Activated CD8-positive, alpha-beta memory T cell treated with anti-CD3 and anti-CD28 coated beads for 4 hours (primary cell): ENCODE measurements around the gene PDCD5.
A peak's percentile ranks its signal among the peaks of the same experiment; 100 is the strongest.
"Not testable (repeated sequence)": the region's sequence is repeated elsewhere in the genome, so short reads cannot be mapped to it uniquely, and the experiment has no call there.

Source experiments
- DNase-seq, 2 donors: peaks; one replicate each; pipeline ENCODE4 v3.0.0-alpha.2; 2020; ENCODE audit warnings: low read depth in 2 of 2

PDCD5 gene, protein sequence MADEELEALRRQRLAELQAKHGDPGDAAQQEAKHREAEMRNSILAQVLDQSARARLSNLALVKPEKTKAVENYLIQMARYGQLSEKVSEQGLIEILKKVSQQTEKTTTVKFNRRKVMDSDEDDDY

DNA sequence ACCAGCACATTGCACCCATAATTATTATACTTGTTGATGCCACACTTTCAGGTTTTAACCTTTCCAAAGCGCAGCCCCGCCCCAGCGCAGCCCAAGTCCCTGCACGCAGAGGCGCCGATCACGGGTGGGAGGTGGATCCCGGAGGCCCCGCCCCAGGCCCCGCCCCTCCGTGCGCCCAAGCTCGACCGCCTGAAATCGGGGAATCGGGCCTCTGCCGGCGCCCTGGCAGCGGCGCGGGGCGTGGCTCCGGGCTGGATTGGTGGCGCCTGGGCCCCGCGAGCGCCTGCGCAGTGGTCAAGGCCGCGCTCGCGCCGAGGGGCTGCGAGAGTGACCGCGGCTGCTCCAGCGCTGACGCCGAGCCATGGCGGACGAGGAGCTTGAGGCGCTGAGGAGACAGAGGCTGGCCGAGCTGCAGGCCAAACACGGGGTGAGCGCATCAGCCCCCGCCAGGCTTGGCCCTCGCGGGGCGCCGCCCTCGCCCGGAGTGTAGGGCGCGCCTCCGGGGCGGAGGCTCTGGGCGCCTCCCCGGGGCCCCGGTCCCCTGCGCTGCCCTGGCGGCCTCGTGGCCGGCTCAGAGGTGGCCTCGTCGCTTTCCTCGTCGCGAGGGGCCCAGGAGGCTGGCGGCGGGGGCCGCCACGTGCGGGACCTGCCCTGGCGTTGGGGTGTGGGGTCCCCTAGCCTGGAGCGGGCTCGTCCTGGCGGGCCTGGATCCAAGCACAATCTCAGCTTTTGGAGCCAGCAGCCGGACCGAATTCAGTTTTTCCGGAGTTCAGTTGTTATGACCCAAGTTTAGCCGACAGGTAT is at the start of gene PDCD5:
Gene PDCD5, plus strand, starts transcription at position 290 of the 804 bp plus-strand sequence. Its CDS starts 72 bp downstream, at position 362.
- DNase-seq, result peak; percentile 93 to 94

GRCh38 chr19:32532233-32532632 is 48.8 kb upstream of the PDCD5 start:
- no peak for DNase-seq

DNA sequence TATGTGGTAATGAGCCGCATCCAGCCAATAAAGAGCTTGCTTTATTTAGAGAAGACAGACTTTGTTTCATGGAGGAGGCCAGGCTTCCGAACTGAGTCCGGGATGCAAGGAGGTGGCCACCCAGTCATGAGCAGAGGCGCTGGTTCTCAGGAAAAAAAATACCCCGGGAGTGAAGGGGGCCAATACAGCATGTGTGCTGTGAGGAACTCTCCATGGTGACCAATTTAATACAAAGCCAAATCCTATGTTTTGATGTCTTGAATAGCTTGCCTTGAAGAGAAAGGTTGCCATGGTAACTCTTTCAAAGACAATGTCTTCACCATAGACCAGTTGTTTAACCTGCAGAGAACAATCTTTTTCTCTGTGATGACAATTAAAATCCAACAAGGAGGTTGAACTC is 43.4 kb upstream of the PDCD5 start:
- DNase-seq, result no peak

GRCh38 chr19:32539240-32539916 is 41.6 kb upstream of the PDCD5 start:
- no peak for DNase-seq

DNA sequence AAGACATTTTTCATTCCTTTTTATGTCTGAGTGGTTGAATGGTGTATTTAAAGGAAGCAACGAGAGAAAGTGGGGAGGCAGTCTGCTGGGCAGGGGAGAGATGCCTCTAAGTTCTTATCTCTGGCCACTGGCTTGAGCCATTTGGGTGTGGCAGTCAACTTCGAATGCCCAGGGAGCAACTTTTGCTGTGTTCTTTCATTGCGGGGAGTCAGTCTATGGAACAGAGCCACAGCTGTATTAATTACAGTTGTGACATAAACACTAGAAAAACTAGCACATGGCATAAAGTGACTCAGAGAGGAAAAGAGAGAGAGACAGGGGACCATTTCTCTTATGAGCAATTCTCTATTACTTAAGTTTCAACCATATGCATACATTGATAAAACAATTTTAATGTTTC is 40.4 kb upstream of the PDCD5 start:
- DNase-seq, result no peak

GRCh38 chr19:32541376-32541775 is 39.6 kb upstream of the PDCD5 start:
- DNase-seq, result not testable (repeated sequence)

DNA sequence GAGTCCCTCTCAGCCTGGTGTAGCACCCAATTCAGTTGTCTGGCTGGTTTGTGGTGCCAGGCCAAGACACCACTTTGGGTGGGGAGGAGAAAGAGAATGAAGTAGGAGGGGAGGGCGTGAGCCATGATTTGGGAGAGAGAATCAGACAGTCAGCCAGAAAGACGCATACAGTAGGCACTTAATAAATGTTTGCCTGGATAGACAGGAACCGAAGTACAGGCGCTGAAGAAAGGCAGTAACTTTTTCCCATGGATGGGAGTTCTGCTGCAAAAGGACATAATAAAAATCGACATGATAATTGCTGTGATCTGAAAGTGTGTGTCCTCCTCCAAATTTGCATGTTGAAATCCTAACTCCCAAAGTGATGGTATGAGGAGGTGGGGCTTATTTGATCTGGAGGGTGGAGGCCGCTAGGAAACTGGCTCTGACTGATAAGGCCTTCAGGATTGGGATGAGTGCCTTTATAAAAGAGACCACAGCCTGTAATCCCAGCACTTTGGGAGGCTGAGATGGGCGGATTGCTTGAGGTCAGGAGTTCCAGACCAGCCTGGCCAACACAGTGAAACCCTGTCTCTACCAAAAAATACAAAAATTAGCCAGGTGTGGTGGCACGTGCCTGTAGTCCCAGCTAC is 38.4 kb upstream of the PDCD5 start:
- DNase-seq, result no peak

DNA sequence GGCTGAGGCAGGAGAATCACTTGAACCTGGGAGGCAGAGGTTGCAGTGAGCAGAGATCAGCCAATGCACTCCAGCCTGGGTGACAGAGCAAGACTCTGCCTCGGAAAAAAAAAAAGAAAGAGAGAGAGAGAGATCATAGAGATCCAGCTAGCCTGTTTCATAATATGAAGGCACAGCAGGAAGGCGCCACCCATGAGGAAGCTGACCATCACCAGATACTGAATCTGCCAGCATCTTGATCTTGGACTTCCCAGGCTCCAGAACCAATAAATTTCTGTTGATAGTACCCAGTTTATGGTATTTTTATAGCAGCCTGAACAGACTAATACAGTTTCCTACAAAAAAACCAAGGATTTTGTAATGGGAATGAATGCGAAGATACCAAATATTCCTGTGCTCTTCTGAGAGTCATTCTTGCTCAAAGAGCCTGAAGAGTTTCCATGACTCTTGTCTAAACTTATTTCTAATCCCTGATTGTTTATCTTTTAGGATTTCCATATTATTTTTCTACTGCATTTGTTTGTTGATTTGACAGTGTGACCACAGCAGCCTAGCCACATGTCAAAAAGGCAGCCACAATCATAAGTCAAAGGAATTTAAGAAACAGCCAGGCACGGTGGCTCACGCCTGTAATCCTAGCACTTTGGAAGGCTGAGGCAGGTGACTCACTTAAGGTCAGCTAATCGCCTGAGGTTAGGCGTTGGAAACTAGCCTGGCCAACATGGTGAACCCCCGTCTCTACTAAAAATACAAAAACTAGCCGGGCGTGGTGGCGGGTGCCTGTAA is 37.7 kb upstream of the PDCD5 start:
- DNase-seq, result no peak

DNA sequence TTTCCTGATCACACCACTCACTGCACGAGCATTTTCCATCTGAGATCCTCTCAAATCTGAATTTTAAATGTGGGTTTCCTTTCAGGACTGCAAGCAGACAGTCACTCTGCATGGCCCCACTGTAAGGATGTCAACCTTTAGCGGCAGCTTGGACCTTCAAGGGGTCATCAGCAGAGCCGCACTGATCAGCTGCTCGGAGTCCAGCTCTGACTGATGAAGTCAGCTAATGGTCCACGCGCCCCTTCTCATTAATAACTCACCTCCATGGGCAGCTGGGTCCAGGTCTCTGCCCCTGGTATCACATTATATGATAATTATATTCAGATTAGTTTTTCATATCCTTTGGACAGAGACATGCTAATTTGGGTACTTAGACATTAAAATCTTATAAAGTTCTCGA is 36.1 kb upstream of the PDCD5 start:
- DNase-seq, result no peak

DNA sequence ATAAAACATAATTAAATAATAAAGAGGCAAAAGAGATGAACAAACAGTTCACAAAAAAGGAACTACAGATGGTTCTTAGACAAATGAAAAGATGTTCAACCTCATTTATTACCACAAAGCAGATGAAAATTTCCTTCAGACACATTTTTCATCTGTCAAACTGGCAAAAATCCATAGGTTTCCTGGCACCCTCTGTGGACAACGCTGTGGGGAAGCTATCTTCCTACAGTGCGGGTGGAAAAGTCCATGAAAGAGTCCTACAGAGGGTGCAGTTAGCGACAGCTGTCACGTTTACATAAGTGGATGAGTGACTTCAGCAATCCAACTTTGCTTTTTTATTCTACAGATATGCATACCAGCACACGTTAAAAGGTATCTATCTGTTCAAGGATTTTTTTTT is 30.3 kb upstream of the PDCD5 start:
- no peak for DNase-seq

- DNase-seq, result no peak
Measured at GRCh38 chr19:32555786-32556185, 25.2 kb upstream of the PDCD5 start.

- DNase-seq, result no peak
Measured at GRCh38 chr19:32558607-32559228, 22.3 kb upstream of the PDCD5 start.

- no peak for DNase-seq
Measured at GRCh38 chr19:32563761-32564160, 17.2 kb upstream of the PDCD5 start.

DNA sequence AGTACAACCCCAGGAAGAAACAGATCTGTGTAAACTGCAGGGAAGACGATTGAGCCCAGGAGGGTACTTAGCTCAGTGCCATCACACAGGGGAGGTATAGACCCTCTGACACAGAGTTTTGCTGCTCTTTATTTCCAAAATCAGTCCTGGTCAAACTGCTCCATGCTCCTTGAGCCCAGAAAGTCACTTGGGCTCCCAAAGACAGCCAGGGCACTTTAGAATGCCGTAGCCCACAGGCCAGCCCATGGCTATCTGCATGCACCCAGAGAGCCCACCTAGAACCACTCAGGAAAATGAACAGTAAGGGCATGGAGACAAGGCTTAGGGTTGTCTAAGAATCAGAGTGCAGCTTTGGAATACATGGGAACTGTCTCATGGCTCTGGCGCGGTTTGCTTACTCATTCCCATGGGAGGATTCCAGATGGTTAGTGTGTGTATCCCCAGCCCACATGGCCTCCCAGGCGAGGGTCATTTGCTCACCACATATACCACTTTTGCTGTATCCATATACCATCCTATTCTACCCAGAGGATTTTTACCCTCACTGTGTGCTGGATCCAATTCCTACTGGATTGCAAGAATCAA is 14.7 kb upstream of the PDCD5 start:
- no peak for DNase-seq

- DNase-seq, result no peak
Measured at GRCh38 chr19:32567486-32567885, 13.5 kb upstream of the PDCD5 start.

GRCh38 chr19:32570081-32570785 is 10.8 kb upstream of the PDCD5 start:
- DNase-seq, result peak in 1 of 2 donors; percentile 14

GRCh38 chr19:32571471-32572075 is 9.4 kb upstream of the PDCD5 start:
- not testable (repeated sequence) for DNase-seq

DNA sequence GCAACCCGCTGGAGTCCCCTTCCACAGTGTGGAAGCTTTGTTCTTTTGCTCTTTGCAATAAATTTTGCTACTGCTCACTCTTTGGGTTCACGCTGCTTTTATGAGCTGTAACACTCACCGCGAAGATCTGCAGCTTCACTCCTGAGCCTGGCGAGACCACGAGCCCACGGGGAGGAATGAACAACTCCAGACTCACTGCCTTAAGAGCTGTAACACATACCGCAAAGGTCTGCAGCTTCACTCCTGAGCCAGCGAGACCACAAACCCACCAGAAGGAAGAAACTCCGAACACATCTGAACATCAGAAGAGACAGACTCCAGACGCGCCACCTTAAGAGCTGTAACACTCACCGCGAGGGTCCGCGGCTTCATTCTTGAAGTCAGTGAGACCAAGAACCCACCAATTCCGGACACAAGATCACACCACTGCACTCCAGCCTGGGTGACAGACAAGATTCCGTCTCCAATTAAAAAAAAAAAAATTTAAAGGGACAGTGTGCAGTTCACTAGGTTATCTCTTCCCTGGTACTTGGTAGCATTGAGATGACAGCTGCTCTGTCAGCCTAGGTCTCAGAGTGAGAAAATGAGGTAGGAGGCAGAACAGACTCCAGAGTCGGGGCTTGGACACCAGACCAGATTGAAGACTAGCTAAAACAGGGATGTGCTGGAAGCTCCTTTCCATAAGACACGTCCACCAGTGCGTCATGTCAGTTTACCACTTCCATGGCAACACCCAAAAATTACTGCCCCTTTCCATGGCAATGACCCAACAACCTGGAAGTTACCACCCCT is 8.1 kb upstream of the PDCD5 start:
- DNase-seq, result not testable (repeated sequence)

GRCh38 chr19:32573492-32573794 is 7.5 kb upstream of the PDCD5 start:
- DNase-seq, result no peak
